ES-I3 (cell line): ENCODE results near the gene ASIC1.

Experiments
- H3K36me3 ChIP-seq: 2 replicates; pipeline ENCODE4 v1.6.1; 2013; ENCODE audit warnings: mild to moderate bottlenecking, low read length, control low read depth, moderate library complexity; ENCODE audit not compliant: insufficient read depth
- H3K4me1 ChIP-seq: 2 replicates; pipeline ENCODE4 v1.6.1; 2013; ENCODE audit warnings: mild to moderate bottlenecking, control low read depth, low read length; ENCODE audit not compliant: insufficient read depth
- H3K9ac ChIP-seq: 2 replicates; pipeline ENCODE4 v1.6.1; 2013; ENCODE audit warnings: low read depth, mild to moderate bottlenecking, low read length, moderate library complexity
- H3K9me3 ChIP-seq: 2 replicates; pipeline ENCODE4 v1.6.1; 2013; ENCODE audit warnings: mild to moderate bottlenecking, low read length, moderate library complexity; ENCODE audit not compliant: control insufficient read depth, insufficient read depth

The ASIC1 gene

DNA sequence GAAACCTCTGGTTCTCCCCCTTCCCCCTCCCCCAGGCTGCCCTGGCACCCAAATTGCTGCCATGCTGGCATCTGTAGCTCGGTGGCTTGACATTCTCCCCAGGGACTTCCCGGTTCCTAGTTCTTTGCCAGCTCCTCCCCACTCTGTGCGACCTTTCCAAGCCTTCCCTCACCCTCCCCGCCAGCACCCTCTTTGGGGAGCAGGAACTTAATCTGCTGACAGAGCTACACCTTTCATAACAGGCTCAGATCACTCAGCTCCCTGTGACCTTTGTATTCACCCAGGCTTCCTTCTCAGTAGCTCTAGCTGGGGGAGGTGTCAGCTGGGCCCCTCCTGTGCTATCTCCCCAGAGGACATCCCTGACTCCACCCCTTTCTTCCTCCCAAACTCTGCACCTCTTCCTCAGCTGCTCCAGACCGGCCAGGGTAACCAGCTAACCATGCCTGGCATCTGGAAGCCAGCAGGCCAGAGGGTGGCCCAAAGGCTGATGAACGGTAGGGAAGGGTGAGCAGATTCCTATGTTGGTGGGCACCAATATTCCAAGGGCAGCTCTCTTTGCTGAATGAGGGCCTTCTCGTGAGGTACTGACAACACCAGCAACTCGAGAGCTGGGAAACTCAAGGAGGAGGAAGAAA lies 52.8 kb downstream of the ASIC1 start:
- peaks cover 10% of the 10 kb centered on the region; the same call in 1 of the 2 replicates for H3K4me1 ChIP-seq
- H3K9ac ChIP-seq, result no peak overlapping the region
- no peaks in the 10 kb centered on the region for H3K36me3 ChIP-seq

DNA sequence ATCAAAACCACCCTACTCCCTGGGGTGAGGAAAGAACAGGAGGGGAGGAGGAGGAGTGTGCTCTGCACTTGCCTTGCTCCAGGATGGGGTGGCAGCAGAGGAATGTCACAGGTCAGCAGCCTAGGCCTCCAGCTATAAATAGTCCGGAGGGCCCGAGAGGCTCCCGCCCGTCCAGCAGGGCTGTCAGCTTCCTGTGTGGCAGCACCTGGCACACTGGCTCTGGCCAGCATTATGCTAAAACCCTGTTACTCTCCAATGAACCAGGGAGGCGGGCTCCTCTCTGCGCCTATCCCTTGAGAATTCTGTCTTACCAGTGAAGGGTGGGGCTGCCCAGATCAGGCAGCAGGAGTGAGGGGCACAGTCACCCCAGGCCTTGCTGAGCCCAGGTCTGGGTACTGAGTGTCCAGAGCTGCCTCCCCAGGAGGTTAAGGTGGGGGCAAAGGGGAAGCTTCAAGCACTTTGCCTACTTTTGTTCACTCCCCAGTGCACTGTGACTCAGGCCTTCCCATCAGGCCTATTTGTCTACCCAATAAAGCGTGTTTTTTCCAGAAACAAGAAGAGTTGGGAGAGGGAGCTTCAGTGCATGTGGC lies 53.5 kb downstream of the ASIC1 start:
- H3K4me1 ChIP-seq, result peaks cover 10% of the 10 kb centered on the region; the same call in 1 of the 2 replicates

More for the DNA sequence above, 52.8 kb downstream of the ASIC1 start:
- no peaks in the 10 kb centered on the region for H3K9me3 ChIP-seq

DNA sequence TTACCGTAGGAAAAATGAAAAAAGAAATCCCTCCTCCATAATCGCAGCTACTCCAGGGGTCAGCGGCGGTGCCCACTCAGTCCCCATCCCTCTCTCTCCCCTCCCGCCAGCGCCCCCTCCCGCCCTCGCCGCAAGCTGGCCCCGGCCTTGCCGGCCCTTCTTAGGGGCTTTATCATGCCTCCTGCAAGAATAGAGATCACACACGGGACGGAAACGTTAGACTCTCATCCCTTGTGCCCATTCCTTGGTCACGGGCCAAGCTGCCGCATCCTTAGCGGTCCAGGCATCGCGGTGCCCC lies 53.9 kb downstream of the ASIC1 start:
- H3K9ac ChIP-seq, result peak overlapping the region; percentile 42; the same call in 1 of the 2 replicates
- H3K4me1 ChIP-seq, result peaks cover 10% of the 10 kb centered on the region; the same call in 1 of the 2 replicates
- no peaks in the 10 kb centered on the region for H3K9me3 ChIP-seq
- no peaks in the 10 kb centered on the region for H3K36me3 ChIP-seq

More for the DNA sequence above, 53.5 kb downstream of the ASIC1 start:
- H3K9me3 ChIP-seq, result no peaks in the 10 kb centered on the region
- H3K36me3 ChIP-seq, result no peaks in the 10 kb centered on the region
- peak overlapping the region; percentile 42; the same call in 1 of the 2 replicates for H3K9ac ChIP-seq

DNA sequence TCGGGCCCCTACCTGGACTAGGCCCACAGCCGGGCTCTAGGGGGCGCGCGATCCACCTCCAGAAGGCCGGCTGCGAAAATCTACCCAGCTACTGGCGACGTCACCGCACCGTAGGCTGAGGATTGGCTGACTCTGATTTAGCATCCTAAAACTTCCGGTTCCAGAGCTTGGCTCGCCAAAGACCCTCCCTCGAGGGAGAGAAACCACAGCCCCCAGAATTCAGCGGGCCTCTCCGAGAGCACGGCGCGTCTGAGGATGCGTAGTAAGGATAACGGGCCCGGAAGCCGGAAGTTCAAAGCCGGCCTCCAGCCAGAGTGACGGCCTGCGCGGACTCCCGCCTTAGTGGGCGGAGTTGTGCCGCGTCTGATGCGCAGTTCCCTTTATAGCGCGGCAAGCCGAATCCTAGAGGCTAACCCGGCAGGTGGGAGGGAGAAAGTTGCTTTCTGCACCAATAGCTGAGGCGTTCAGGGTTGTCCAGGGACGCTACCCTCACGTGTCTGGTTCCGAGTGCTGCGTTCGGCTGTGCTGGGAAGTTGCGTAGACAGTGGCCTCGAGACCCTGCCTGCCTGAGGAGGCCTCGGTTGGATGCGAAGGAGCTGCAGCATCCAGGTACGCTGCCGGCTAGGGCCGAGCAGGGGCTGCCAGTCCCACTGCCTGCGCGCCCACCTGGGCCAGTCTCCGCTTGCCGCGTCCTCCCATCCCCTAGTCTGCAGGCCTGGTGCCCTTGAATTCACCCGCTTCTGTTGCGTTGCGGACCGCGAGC lies 54.5 kb downstream of the ASIC1 start, which contains the start of gene COX14:
COX14 (plus strand) TSS at position 544 of the 763 bp plus-strand sequence. CDS start 7,808 bp downstream, outside the sequence.
- peak within 1 kb of the TSS; percentile 73 for H3K9ac ChIP-seq
- peaks cover 10% of the 10 kb centered on the region; the same call in 1 of the 2 replicates for H3K4me1 ChIP-seq
- no peaks in the 10 kb centered on the region for H3K36me3 ChIP-seq
- no peaks in the 10 kb centered on the region for H3K9me3 ChIP-seq

DNA sequence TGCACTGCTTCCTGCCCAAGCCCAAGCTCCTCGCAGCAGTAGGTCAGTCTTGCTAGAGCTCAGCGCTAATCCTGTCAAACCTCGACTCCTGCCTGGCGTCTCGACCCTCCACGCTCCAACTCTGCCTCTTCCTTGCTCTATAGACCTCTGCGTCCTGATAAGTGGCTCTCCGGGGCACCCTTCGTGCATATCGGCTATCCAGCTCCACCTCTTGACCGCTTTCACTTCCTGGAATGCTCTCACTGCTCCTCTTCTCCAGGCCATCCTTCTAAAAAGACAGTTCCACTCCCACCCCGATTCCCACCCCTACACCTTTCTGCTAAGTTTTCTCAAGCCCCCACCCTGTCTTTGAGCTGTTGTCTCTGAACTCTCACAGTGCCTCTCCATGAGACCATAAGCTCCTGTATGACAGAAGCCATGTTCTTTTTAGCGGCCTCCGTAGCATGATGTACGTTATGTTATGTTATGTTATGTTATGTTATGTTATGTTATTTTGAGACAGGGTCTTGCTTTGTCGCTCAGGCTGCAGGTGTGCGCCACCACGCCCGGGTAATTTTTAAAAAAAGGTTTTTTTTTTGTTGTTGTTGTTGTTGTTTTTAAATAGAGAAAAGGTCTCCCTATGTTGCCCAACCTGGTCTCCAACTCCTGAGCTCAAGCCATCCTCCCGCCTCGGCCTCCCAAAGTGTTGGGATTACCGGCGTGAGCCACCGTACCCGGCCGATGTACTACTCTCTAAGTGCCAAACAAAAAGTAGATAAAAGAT lies 55.2 kb downstream of the ASIC1 start:
- peaks cover 10% of the 10 kb centered on the region; the same call in 1 of the 2 replicates for H3K4me1 ChIP-seq
- no peaks in the 10 kb centered on the region for H3K9me3 ChIP-seq
- peak overlapping the region; percentile 73 for H3K9ac ChIP-seq
- no peaks in the 10 kb centered on the region for H3K36me3 ChIP-seq

DNA sequence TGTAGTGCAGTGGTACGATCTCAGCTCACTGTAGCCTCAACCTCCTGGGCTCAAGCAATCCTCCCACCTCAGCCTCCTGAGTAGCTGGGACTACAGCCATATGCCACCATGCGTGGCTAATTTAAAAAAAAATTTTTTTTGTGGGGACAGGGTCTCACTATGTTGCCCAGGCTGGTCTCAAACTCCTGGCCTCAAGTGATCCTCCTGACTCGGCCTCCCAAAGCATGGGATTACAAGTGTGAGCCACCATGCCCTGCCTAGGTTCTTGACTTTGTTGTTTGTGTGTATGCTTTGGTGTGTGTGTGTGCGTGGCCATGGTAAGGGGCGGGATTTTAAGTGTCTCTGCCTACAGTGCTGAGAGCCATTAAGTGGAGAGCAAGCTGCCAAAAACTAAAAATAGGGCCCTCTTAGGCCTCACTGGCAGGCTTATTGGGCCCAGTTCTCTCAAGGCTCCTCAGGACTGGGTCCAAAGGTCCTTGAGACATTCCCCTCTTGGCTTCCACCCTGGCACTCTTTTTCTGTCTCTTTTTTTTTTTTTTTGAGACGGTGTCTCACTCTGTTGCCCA lies 59.7 kb downstream of the ASIC1 start:
- H3K4me1 ChIP-seq, result no peaks in the 10 kb centered on the region
- H3K9ac ChIP-seq, result no peak overlapping the region
- H3K9me3 ChIP-seq, result no peaks in the 10 kb centered on the region
- H3K36me3 ChIP-seq, result no peaks in the 10 kb centered on the region

DNA sequence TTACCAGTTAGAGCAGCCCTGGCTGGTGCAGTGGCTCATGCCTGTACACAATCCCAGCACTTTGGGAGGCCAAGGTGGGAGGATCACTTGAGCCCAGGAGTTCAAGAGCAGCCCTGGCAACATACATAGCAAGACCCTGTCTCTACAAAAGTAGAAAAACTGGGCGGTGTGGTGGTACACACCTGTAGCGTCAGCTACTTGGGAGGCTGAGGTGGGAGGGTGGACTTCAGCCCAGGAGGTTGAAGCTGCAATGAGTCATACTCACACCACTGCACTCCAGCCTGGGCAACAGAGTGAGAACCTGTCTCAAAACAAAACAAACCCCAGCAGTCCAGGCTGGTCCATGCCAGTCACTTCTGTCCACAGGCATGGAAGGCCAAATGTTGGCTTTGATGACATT lies 62.0 kb downstream of the ASIC1 start:
- no peak overlapping the region for H3K9ac ChIP-seq
- no peaks in the 10 kb centered on the region; the same call in 1 of the 2 replicates for H3K36me3 ChIP-seq
- no peaks in the 10 kb centered on the region for H3K4me1 ChIP-seq
- H3K9me3 ChIP-seq, result no peaks in the 10 kb centered on the region

DNA sequence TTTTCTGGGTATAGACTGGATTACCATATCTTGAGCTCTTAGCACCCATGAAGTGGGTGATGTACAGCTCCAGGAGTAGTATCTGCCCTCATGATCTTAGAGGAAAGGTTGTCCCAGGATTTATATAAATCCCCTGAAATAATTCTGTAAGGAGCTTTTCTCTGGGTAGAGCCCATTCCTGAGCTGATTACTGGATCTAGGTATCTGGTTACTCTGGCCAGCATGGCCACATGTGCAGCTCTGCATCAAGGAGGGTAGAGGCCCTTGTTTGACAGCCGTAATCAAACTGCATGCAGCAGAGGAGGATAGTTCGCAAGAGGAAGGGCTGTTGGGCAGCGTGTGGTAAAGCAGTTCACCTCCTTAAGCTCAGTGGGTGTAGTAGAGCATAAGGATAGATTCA lies 63.1 kb downstream of the ASIC1 start:
- Histone ChIP-seq H3K4me1 (no peaks in the 10 kb centered on the region), H3K36me3 (no peaks in the 10 kb centered on the region; the same call in 1 of the 2 replicates), H3K9me3 (no peaks in the 10 kb centered on the region), H3K9ac (no peak overlapping the region)

DNA sequence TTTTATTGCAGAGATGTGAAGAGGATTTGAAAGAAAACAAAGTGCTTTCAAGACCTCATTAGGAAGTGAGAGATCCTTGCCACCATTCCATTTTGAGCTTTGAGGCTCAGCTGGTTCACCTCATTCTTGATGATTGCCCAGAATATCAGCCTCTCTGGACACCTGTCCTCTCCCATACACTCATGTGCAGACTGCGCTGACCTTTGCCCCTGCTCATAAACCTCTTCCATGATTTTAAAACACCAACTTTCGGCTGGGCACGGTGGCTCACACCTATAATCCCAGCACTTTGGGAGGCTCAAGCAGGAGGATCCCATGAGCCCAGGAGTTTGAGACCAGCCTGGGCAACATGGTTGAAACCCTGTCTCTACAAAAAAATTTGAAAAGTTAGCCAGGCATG lies 63.6 kb downstream of the ASIC1 start:
- no peaks in the 10 kb centered on the region; the same call in 1 of the 2 replicates for H3K36me3 ChIP-seq
- no peaks in the 10 kb centered on the region for H3K4me1 ChIP-seq
- no peak overlapping the region for H3K9ac ChIP-seq
- no peaks in the 10 kb centered on the region for H3K9me3 ChIP-seq

DNA sequence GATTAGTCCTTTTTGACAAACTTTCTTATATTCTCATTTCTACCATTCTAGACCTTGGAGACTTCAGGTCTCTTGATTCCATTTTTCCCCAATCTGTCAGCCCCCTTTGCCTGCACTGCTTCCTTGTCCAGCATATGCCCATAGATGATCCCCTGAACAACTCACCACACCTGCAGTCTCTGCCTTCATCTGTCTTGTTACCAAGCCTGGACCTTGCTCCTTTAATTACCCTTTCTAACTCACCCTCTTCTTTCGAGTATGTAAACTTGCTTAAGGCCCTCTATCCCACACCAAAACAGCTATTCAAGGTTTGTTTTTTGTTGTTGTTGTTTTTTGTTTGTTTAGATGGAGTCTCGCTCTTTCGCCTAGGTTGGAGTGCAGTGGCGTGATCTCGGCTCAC lies 64.2 kb downstream of the ASIC1 start:
- no peaks in the 10 kb centered on the region for H3K4me1 ChIP-seq
- no peaks in the 10 kb centered on the region for H3K9me3 ChIP-seq
- no peak overlapping the region for H3K9ac ChIP-seq
- no peaks in the 10 kb centered on the region; the same call in 1 of the 2 replicates for H3K36me3 ChIP-seq

DNA sequence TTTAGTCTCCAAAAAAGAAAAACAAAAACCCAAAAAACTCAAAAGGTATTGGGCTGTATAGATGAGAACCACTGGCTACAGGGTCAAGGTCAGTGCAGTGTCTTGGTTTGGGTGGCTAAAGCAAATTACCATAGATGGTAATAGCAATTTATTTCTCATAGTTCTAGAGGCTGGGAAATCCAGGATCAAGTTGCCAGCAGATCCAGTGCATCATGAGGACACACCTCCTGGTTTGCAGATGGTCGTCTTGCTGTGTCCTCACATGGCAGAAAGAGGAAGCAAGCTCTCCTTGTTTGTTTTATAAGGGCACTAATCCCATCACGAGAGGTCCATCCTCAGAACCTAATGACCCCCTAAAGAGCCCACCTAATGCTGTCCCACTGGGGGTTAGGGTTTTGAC lies 65.8 kb downstream of the ASIC1 start:
- peaks cover 2% of the 10 kb centered on the region; the same call in 1 of the 2 replicates for H3K36me3 ChIP-seq
- H3K9me3 ChIP-seq, result no peaks in the 10 kb centered on the region
- H3K9ac ChIP-seq, result no peak overlapping the region
- no peaks in the 10 kb centered on the region for H3K4me1 ChIP-seq

DNA sequence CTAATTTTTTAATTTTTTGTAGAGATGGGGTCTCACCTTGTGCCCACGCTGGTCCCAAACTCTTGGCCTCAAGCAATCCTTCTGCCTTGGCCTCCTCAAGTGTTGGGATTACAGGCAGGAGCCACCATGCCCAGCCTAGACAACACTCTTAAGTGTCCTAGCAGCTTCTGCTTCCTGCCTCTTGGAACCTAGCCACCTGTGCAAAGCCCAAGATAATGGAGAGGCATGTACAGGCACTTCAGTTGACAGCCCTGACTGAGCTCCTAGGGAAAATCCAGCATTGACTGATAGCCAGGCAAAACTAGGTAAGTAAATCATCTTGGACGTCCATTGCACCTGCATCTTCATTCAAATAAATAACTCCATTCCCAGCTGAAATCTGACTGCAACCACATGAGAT lies 70.2 kb downstream of the ASIC1 start:
- Histone ChIP-seq H3K4me1 (no peaks in the 10 kb centered on the region), H3K9me3 (no peaks in the 10 kb centered on the region), H3K36me3 (peaks cover 19% of the 10 kb centered on the region), H3K9ac (no peak overlapping the region)

DNA sequence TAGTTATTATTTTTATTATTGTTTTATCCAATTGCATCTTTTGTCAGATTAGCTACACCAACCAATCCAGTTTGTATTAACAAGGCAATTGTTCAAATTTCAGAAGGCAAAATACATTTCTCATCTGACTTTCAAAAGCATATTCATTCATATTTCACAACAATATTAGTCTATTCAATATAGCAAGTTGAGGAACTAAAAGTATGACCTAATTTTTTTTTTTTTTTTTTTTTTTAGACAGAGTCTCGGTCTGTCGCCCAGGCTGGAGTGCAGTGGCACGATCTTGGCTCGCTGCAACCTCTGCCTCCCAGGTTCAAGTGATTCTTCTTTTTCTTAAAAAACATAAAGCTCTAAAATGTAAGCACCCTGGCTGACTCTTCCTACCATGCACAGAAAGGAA lies 71.9 kb downstream of the ASIC1 start:
- Histone ChIP-seq H3K4me1 (no peaks in the 10 kb centered on the region), H3K9ac (no peak overlapping the region), H3K9me3 (no peaks in the 10 kb centered on the region), H3K36me3 (peaks cover 29% of the 10 kb centered on the region)
